ENCODE results near the gene WWOX. TPM values are rescaled to one million over a fixed set of nuclear protein-coding genes. Genes with fewer than 3 reads are reported as not detected.

Gene WWOX
- total RNA-seq, 6 experiments from 2014 or later = 13.0 to 24.3 (median 16.5) TPM

- 8% methylated on average over 5 of the region's 5 CpGs for WGBS (ENCODE audit: insufficient coverage, low coverage, low lambda C conversion rate, missing lambda C conversion rate)
- H3K4me3 ChIP-seq = no peak overlapping the region
- H3K36me3 ChIP-seq = no peaks in the 10 kb centered on the region
- TF ChIP-seq POLR2A (IDR thresholded peaks at IDR 0.05) (no peak), CTCF (IDR thresholded peaks at IDR 0.05) (no peak)
- DNase-seq = no peak
- H3K27me3 ChIP-seq = no peaks in the 10 kb centered on the region
- no peak for ATAC-seq
- intact Hi-C loops (cut with DNase I) = no loop called here
- no peak overlapping the region for H3K27ac ChIP-seq
- H3K9me3 ChIP-seq = no peaks in the 10 kb centered on the region
- no peaks in the 10 kb centered on the region for H3K4me1 ChIP-seq
These were observed 27.2 kb upstream of the WWOX start for GRCh38 chr16:78072275-78072674.

GRCh38 chr16:78075800-78076199 lies 23.7 kb upstream of the WWOX start:
- DNase-seq = no peak
- no CpG with 5 or more reads among the region's 3 CpGs for WGBS (ENCODE audit: insufficient coverage, low coverage, low lambda C conversion rate, missing lambda C conversion rate)

GRCh38 chr16:78081341-78081740 lies 18.1 kb upstream of the WWOX start:
- no peak for ATAC-seq
- intact Hi-C loops (cut with DNase I) = no loop called here

More at GRCh38 chr16:78075800-78076199, 23.7 kb upstream of the WWOX start:
- no peak for ATAC-seq
- Histone ChIP-seq H3K4me3 (no peak overlapping the region), H3K36me3 (no peaks in the 10 kb centered on the region), H3K27me3 (no peaks in the 10 kb centered on the region), H3K4me1 (no peaks in the 10 kb centered on the region), H3K27ac (no peak overlapping the region), H3K9me3 (no peaks in the 10 kb centered on the region)
- intact Hi-C loops (cut with DNase I) = no loop called here
- TF ChIP-seq POLR2A (IDR thresholded peaks at IDR 0.05) (no peak), CTCF (IDR thresholded peaks at IDR 0.05) (no peak)

GRCh38 chr16:78091419-78091818 lies 8.0 kb upstream of the WWOX start:
- Histone ChIP-seq H3K27ac (no peak overlapping the region), H3K4me3 (no peak overlapping the region), H3K4me1 (no peaks in the 10 kb centered on the region), H3K27me3 (no peaks in the 10 kb centered on the region), H3K9me3 (no peaks in the 10 kb centered on the region), H3K36me3 (no peaks in the 10 kb centered on the region)
- DNase-seq (no peak), ATAC-seq (no peak)
- intact Hi-C loops (cut with DNase I) = no loop called here
- 33% methylated on average over 1 of the region's 1 CpG for WGBS (ENCODE audit: insufficient coverage, low coverage, low lambda C conversion rate, missing lambda C conversion rate)
- TF ChIP-seq CTCF (IDR thresholded peaks at IDR 0.05) (no peak), POLR2A (IDR thresholded peaks at IDR 0.05) (no peak)

More at GRCh38 chr16:78081341-78081740, 18.1 kb upstream of the WWOX start:
- DNase-seq = no peak
- Histone ChIP-seq H3K4me3 (no peak overlapping the region), H3K27ac (no peak overlapping the region), H3K9me3 (no peaks in the 10 kb centered on the region), H3K27me3 (no peaks in the 10 kb centered on the region), H3K36me3 (no peaks in the 10 kb centered on the region), H3K4me1 (no peaks in the 10 kb centered on the region)
- TF ChIP-seq POLR2A (IDR thresholded peaks at IDR 0.05) (no peak), CTCF (IDR thresholded peaks at IDR 0.05) (no peak)
- WGBS (ENCODE audit: insufficient coverage, low coverage, low lambda C conversion rate, missing lambda C conversion rate) = no CpG with 5 or more reads among the region's 4 CpGs

- intact Hi-C loops (cut with DNase I) = no loop called here
- WGBS (ENCODE audit: insufficient coverage, low coverage, low lambda C conversion rate, missing lambda C conversion rate) = 57% methylated on average over 7 of the region's 7 CpGs
- Histone ChIP-seq H3K36me3 (no peaks in the 10 kb centered on the region), H3K9me3 (no peaks in the 10 kb centered on the region), H3K27ac (no peak overlapping the region), H3K4me3 (no peak overlapping the region), H3K4me1 (no peaks in the 10 kb centered on the region), H3K27me3 (no peaks in the 10 kb centered on the region)
- TF ChIP-seq CTCF (IDR thresholded peaks at IDR 0.05) = no peak
- TF ChIP-seq POLR2A (IDR thresholded peaks at IDR 0.05) = no peak
- DNase-seq (no peak), ATAC-seq (no peak)
These were observed 6.7 kb upstream of the WWOX start for GRCh38 chr16:78092758-78093157.

Measured in right lobe of liver (tissue), 6 donors.